SJCRH30 (cell line): Measurements from ENCODE around the gene ERFE. TPM values are rescaled to one million over a fixed set of nuclear protein-coding genes. Genes with fewer than 3 reads are reported as not detected.
"Not testable (repeated sequence)": the region's sequence is repeated elsewhere in the genome, so short reads cannot be mapped to it uniquely, and the experiment has no call there.

Experiments used
- DNase-seq, 2 experiments: peaks; one replicate each; pipeline ENCODE4 v3.0.0-alpha.2; 2015 to 2020
- H3K27ac ChIP-seq: fragments of 250-450 bp; sonication (Bioruptor Pico); 2 replicates; pipeline ENCODE4 v1.5.1; 2020; ENCODE audit warnings: mild to moderate bottlenecking, moderate library complexity
- H3K27me3 ChIP-seq: fragments of 250-450 bp; sonication (Bioruptor Pico); 2 replicates; pipeline ENCODE4 v1.5.1; 2020; ENCODE audit warnings: mild to moderate bottlenecking, moderate library complexity
- H3K36me3 ChIP-seq: fragments of 250-450 bp; sonication (Bioruptor Pico); 2 replicates; pipeline ENCODE4 v1.5.1; 2020; ENCODE audit warnings: mild to moderate bottlenecking, moderate library complexity
- H3K4me1 ChIP-seq: fragments of 250-450 bp; sonication (Bioruptor Pico); 2 replicates; pipeline ENCODE4 v1.5.1; 2020; ENCODE audit warnings: mild to moderate bottlenecking, moderate library complexity
- H3K4me3 ChIP-seq: fragments of 250-450 bp; sonication (Bioruptor Pico); 2 replicates; pipeline ENCODE4 v1.5.1; 2020; ENCODE audit warnings: mild to moderate bottlenecking, moderate library complexity
- H3K9me3 ChIP-seq: fragments of 250-450 bp; sonication (Bioruptor Pico); replicated peaks from 2 replicates; pipeline ENCODE4 v1.5.1; 2020; ENCODE audit warnings: mild to moderate bottlenecking, moderate library complexity
- total RNA-seq: library from RNA; depleted of rRNA; stranded (reverse); fragments of >200 nt; shearing (Covaris generic); gene quantifications from 2 replicates; pipeline ENCODE4 v1.2.3, GENCODE V29; 2014; rRNA removed

The ERFE gene
- total RNA-seq, result 10.4 and 10.5 TPM in 2 replicates

GRCh38 chr2:238158509-238159070 lies at the start of gene ERFE:
Gene ERFE, plus strand, starts transcription at chr2:238158970. Its CDS starts 38 bp downstream, at chr2:238159008.
- no peaks in the 10 kb centered on the region for H3K36me3 ChIP-seq
- DNase-seq, result peak; percentile 56 to 74
- H3K27ac ChIP-seq, result no peak within 1 kb of the TSS
- no peaks in the 10 kb centered on the region for H3K9me3 ChIP-seq
- H3K27me3 ChIP-seq, result no peaks in the 10 kb centered on the region
- H3K4me3 ChIP-seq, result peak within 1 kb of the TSS; percentile 59
- peaks cover 24% of the 10 kb centered on the region for H3K4me1 ChIP-seq

GRCh38 chr2:238113611-238114010 lies 45.2 kb upstream of the ERFE start:
- H3K9me3 ChIP-seq, result peaks cover 13% of the 10 kb centered on the region; the same call in 1 of the 2 replicates
- H3K27ac ChIP-seq, result no peak overlapping the region
- no peak for DNase-seq
- H3K4me3 ChIP-seq, result no peak overlapping the region
- no peaks in the 10 kb centered on the region for H3K36me3 ChIP-seq
- H3K4me1 ChIP-seq, result peaks cover 9% of the 10 kb centered on the region
- H3K27me3 ChIP-seq, result no peaks in the 10 kb centered on the region

DNA sequence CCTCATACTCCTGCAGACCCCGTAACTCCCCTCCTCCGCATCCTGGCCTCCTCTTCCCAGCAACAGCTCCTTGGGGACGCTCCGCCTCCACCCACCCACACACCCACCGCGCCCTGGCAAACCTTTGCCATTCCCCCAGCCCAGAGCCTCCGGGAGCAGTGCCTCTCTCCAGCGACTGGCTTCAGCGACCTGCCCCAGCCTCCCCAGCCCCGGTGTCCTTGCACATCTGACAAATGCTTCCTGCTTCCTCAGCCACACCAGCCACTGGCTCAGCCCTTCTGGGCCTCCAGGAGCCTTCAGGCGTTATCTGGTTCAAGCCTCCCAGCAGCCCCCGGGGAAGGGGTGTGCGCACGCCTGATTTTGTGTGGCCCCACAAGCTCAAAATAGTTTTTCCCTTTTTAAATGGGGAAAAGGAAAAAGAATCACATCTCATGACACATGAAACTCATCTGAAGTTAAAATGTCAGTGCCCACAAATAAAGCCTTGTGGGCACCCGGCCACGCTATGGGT lies 44.4 kb upstream of the ERFE start:
- no peak overlapping the region for H3K4me3 ChIP-seq
- no peaks in the 10 kb centered on the region for H3K36me3 ChIP-seq
- no peak for DNase-seq
- no peaks in the 10 kb centered on the region for H3K27me3 ChIP-seq
- H3K9me3 ChIP-seq, result peaks cover 13% of the 10 kb centered on the region; the same call in 1 of the 2 replicates
- H3K4me1 ChIP-seq, result peaks cover 2% of the 10 kb centered on the region; the same call in 1 of the 2 replicates
- no peak overlapping the region for H3K27ac ChIP-seq

DNA sequence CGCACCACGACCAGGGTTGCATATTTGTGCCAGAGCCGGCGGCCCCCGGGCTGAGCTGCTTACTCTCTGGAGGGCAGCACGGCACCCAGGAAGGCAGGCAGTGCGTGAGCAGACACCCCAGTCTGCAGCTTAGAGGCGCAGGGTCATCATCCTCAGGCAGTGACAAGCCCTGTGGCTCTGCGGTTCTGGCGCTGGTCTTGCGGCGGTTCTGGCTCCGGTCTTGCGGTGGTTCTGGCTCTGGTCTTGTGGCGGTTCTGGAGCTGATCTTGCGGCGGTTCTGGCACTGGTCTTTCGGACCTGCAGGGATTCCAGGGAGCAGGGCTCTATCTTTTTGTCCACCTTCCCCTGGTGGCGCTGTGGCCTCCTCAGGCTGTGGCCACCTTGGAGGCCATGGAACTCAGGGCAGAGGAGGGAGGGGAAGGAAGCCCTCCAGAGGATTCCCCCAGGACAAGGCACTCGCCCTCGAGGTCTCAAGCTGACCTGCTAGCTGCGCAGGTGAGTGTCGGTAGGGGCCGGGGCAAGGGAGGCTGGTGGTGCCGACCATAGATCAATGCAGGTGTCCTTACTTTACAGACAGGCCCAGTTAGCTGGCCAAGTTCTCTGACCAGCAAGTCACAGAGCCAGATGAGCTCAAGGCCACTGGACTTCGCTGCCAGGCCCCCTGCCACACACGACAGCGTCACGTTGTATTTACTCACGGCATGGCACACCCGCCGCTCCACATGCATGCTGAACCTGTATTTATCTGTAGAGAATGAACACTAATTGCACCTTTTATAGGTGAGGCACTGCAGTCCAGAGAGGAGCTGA lies 43.7 kb upstream of the ERFE start:
- Histone ChIP-seq H3K36me3 (no peaks in the 10 kb centered on the region), H3K9me3 (peaks cover 13% of the 10 kb centered on the region; the same call in 1 of the 2 replicates), H3K4me3 (no peak overlapping the region), H3K27me3 (no peaks in the 10 kb centered on the region), H3K27ac (no peak overlapping the region), H3K4me1 (peaks cover under 1% of the 10 kb centered on the region; the same call in 1 of the 2 replicates)
- DNase-seq, result no peak

DNA sequence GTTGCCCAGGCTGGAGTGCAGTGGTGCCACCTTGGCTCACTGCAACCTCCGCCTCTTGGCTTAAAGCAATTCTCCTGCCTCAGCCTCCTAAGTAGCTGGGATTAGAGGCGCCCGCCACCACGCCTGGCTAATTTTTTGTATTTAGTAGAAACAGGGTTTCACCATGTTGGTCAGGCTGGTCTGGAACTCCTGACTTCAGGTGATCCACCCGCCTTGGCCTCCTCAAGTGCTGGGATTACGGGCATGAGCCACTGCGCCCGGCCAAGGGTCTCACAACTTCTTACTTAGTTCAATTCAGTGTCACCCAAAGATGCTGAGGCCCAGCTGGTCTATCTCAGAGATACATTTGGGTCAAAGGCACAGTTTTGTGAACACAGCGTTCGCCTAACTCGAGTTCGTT lies 43.1 kb upstream of the ERFE start:
- not testable (repeated sequence) for H3K4me3 ChIP-seq, DNase-seq

DNA sequence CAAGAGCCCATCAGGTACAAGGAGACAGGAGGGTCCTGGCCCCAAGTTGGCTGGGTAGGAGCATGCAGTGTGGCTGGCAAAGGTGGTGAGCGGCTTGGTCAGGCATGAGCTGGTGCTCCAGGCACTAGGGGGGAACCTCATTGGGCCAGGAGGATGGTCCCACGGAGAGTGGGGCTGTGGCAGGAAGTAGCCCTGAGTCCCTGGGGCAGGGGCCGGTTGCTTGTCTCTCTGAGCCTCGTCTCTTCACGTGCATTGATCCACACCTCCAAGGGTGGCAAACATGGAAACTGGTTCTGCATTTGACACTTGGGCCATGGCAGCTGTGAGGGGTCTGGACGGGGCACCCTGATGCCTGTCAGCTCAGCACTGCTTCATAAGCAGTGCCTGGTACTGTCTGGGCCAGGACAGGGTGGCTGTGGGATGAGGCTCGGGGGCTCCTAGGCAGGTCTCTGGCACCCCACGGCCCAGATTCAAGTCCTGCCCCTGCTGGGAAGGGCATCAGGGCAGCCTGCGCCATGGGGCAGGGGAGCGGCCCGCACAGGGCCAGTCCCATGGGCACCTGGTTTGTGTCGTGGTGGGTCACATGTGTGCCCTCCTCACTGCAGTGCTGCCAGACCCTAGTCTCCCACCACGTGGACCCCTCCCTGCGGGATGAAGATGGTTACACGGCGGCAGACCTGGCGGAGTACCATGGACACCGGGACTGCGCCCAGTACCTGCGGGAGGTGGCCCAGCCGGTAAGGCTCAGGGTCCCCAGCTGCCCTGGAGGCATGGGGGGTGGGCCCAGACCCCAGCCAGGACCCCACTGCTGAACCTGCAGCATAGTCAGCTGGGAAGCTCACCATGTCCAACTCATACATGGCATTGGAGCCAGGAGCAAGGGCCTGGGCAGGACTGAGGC lies 42.2 kb upstream of the ERFE start:
- no peaks in the 10 kb centered on the region for H3K36me3 ChIP-seq
- H3K4me1 ChIP-seq, result peaks cover 4% of the 10 kb centered on the region; the same call in 1 of the 2 replicates
- no peak overlapping the region for H3K4me3 ChIP-seq
- no peak overlapping the region for H3K27ac ChIP-seq
- no peaks in the 10 kb centered on the region for H3K27me3 ChIP-seq
- H3K9me3 ChIP-seq, result peaks cover 9% of the 10 kb centered on the region; the same call in 1 of the 2 replicates
- no peak for DNase-seq

More for the DNA sequence above, 43.1 kb upstream of the ERFE start:
- not testable (repeated sequence) for H3K27me3 ChIP-seq, H3K4me1 ChIP-seq, H3K36me3 ChIP-seq, H3K27ac ChIP-seq
- H3K9me3 ChIP-seq, result peaks cover 13% of the 10 kb centered on the region; the same call in 1 of the 2 replicates

GRCh38 chr2:238117199-238118154 lies 41.3 kb upstream of the ERFE start:
- no peaks in the 10 kb centered on the region for H3K27me3 ChIP-seq
- peaks cover 8% of the 10 kb centered on the region; the same call in 1 of the 2 replicates for H3K9me3 ChIP-seq
- peaks cover 4% of the 10 kb centered on the region for H3K4me1 ChIP-seq
- no peak overlapping the region for H3K27ac ChIP-seq
- DNase-seq, result no peak
- no peaks in the 10 kb centered on the region for H3K36me3 ChIP-seq
- no peak overlapping the region for H3K4me3 ChIP-seq

GRCh38 chr2:238119756-238120462 lies 38.9 kb upstream of the ERFE start:
- Histone ChIP-seq H3K27ac (no peak overlapping the region), H3K27me3 (no peaks in the 10 kb centered on the region), H3K4me1 (peaks cover 16% of the 10 kb centered on the region), H3K4me3 (no peak overlapping the region), H3K36me3 (no peaks in the 10 kb centered on the region), H3K9me3 (no peaks in the 10 kb centered on the region)
- no peak for DNase-seq

GRCh38 chr2:238120463-238121298 lies 38.1 kb upstream of the ERFE start:
- H3K27ac ChIP-seq, result no peak overlapping the region
- H3K9me3 ChIP-seq, result no peaks in the 10 kb centered on the region
- peaks cover 16% of the 10 kb centered on the region for H3K4me1 ChIP-seq
- no peaks in the 10 kb centered on the region for H3K27me3 ChIP-seq
- DNase-seq, result peak; percentile 88 to 89
- no peaks in the 10 kb centered on the region for H3K36me3 ChIP-seq
- H3K4me3 ChIP-seq, result no peak overlapping the region

DNA sequence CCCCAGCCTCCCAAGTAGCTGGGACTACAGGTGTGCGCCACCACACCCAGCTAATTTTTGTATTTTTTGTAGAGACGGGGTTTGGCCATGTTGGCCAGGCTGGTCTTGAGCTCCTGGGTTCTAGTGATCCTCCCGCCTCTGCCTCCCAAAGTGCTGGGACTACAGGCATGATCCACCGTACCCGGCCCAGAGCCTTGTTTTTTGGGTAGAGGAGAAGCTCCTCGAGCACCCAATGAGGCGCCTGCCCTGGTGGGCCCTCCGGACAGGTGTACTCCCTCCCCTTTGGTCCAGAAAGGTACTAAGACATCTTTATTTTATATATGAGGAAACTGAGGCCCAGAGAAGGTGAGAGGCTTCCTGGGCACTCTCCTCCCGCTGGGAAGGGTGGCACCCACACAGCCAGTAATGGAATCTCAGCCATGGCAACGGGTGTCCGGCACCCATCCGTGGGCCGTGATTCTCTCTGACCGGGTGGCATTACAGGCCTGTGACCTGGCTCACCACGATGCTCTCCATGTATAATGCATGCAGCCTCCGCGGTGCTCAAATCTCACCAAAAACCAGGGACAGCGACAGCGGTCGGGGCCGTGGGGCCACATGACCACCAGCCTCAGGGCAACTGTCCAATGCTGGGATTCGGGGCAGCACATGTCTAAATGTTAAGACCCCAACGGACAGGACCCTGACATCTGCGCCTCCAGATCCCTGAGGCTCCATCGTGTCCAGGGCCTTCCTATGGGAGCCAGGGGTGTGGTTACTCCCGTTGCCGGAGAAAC lies 37.1 kb upstream of the ERFE start:
- H3K4me1 ChIP-seq, result peaks cover 16% of the 10 kb centered on the region
- no peaks in the 10 kb centered on the region for H3K36me3 ChIP-seq
- H3K27ac ChIP-seq, result no peak overlapping the region
- H3K27me3 ChIP-seq, result no peaks in the 10 kb centered on the region
- no peak overlapping the region for H3K4me3 ChIP-seq
- H3K9me3 ChIP-seq, result 0 out of 2 replicates have a peak, but pooled peaks cover 4% of the 10 kb centered on the region
- no peak for DNase-seq

DNA sequence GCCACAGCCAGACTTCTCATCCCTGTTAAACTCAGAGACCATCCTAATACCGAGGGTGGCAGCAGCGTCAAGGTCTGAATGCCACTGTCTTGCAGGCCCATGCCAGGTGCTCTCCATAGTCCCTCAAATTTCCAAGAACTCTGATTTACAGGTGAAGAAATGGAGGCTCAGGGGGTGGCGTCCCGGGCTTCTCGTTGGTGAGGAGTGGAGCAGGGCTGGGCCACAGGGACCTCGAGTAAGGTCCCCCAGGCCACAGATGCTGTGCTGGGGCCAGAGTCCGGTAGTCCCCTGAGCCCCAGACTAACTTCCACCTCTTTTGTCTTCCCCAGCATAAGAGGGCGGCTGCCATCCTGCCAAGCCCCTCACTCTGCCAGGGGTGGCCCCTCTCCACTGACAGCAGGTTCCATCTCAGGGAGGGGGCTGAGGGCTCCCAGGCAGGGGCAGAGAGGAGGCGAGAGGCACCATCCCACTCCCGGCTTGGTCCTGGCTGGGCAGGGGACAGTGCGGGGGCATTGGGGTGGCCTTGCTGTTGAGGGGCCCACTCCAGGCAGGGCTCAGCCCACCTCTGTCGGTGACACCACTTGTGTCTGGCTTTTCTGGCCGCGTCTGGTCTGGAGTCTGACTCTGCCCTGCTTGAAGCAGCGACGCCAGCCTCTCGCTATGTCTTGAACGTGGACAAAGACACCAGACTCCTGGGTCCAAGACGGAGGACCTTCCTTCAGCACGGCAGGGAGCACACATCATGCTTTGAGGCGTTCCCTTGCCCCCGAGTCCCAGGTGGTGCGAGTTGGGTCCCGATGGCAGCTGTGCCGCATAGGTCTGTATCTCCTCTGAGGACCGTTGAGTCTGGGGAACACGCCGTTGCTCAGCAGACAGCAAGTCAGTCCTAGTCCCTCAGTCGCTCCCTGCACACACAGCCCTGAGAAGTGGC lies 36.2 kb upstream of the ERFE start:
- no peak overlapping the region for H3K27ac ChIP-seq
- no peak overlapping the region for H3K4me3 ChIP-seq
- H3K9me3 ChIP-seq, result 0 out of 2 replicates have a peak, but pooled peaks cover 4% of the 10 kb centered on the region
- H3K36me3 ChIP-seq, result no peaks in the 10 kb centered on the region
- H3K27me3 ChIP-seq, result no peaks in the 10 kb centered on the region
- DNase-seq, result no peak
- H3K4me1 ChIP-seq, result peaks cover 16% of the 10 kb centered on the region
